ENCODE data around the gene ZBTB12. TPM values are rescaled to one million over a fixed set of nuclear protein-coding genes. Genes with fewer than 3 reads are reported as not detected.

The ZBTB12 gene
- total and polyA plus RNA-seq, 9 of the 15 experiments (the other 6 are each of a cell fraction or from before 2014, with no cell fraction given) = 0.03 to 12.4 (median 5.8) TPM; not detected in 1

DNA sequence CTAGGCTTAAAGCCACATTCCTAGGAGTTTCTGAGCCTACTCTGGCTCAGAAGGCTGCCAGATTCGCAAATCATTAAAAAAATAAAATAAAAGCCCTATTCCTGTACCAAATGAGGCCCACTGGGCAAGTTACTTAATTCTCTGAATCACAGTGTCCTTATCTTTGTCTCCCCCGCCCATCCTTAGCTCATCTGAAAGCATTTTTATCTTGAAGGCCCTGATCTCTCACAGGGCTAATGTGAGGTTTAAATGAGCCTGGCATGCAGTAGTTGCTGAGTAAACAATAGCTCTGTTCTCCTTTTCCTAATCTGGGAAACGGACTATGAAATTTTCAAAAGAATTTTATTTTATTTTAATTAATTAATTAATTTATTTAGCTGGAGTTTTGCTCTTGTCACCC lies 2.1 kb upstream of the ZBTB12 start (continued):
- no peak for TF ChIP-seq ZNF699 (CRISPR knock-in tag; IDR thresholded peaks at IDR 0.05; ENCODE audit: insufficient replicate concordance)
- no peak for TF ChIP-seq ZNF449 (CRISPR knock-in tag; IDR thresholded peaks at IDR 0.05)
- no peak; the same call in 1 of the 2 replicates for TF ChIP-seq MTA1 (IDR thresholded peaks at IDR 0.05; ENCODE audit: borderline replicate concordance)
- no peak for TF ChIP-seq MITF (IDR thresholded peaks at IDR 0.05)
- peak; percentile 28; the same call in 1 of the 2 replicates for TF ChIP-seq ZFX (CRISPR knock-in tag; IDR thresholded peaks at IDR 0.05)
- peak; percentile 32; the same call in 1 of the 2 replicates for TF ChIP-seq SMARCE1 (IDR thresholded peaks at IDR 0.05)
- peak; percentile 66; the same call in 1 of the 2 replicates for TF ChIP-seq SMARCA4 (IDR thresholded peaks at IDR 0.05)
- peak in 1 of 2 experiments; percentile 17; a peak in 1 of 4 replicates for TF ChIP-seq TBL1XR1 (IDR thresholded peaks at IDR 0.05; ENCODE audit: low read length in 2 of 2)
- TF ChIP-seq SMARCA5 (IDR thresholded peaks at IDR 0.05) = no peak
- TF ChIP-seq KDM2B (CRISPR knock-in tag; IDR thresholded peaks at IDR 0.05) = no peak
- TF ChIP-seq BMI1 (IDR thresholded peaks at IDR 0.05; ENCODE audit: low read length) = no peak
- no peak for TF ChIP-seq EWSR1 (IDR thresholded peaks at IDR 0.05; ENCODE audit: borderline replicate concordance, low read depth, partially characterized antibody)
- peak; percentile 47; the same call in 1 of the 2 replicates for TF ChIP-seq JUN (IDR thresholded peaks at IDR 0.05; ENCODE audit: borderline replicate concordance, low read depth, low read length)
- TF ChIP-seq JUN (CRISPR knock-in tag; IDR thresholded peaks at IDR 0.05; ENCODE audit: borderline replicate concordance) = no peak
- TF ChIP-seq EP300 (IDR thresholded peaks at IDR 0.05; ENCODE audit: low read length) = peak; percentile 26; the same call in 1 of the 2 replicates
- no peak for TF ChIP-seq PBX2 (CRISPR knock-in tag; IDR thresholded peaks at IDR 0.05; ENCODE audit: low read depth)
- no peak for TF ChIP-seq PBX2 (tag; conservative IDR thresholded peaks at IDR 0.05; ENCODE audit: low read depth)
- TF ChIP-seq NCOR1 (IDR thresholded peaks at IDR 0.05) = peak; percentile 36; the same call in 1 of the 2 replicates
- peak; percentile 20; the same call in 1 of the 2 replicates for TF ChIP-seq ATF3 (IDR thresholded peaks at IDR 0.05)
- TF ChIP-seq ATF3 (CRISPR knock-in tag; conservative IDR thresholded peaks at IDR 0.05) = no peak
- TF ChIP-seq SIN3A (IDR thresholded peaks at IDR 0.05; ENCODE audit: borderline replicate concordance in 2 of 2, control insufficient read depth in 1 of 2, low read depth in 2 of 2, low read length in 2 of 2) = no peak
- no peak for TF ChIP-seq ZNF551 (CRISPR knock-in tag; IDR thresholded peaks at IDR 0.05)
- peak; percentile 90 to 93 for TF ChIP-seq KDM1A (IDR thresholded peaks at IDR 0.05)
- TF ChIP-seq ZNF644 (tag; IDR thresholded peaks at IDR 0.05; ENCODE audit: low read depth) = no peak
- no peak for TF ChIP-seq PTRF (tag; IDR thresholded peaks at IDR 0.05)
